Endothelial cell of umbilical vein (primary cell): ENCODE results near the gene UVRAG. TPM values are rescaled to one million over a fixed set of nuclear protein-coding genes. Genes with fewer than 3 reads are reported as not detected.

ENCODE experiments used
- BruUV-seq: library from RNA; stranded (reverse); fragments of 400-500 nt; replicated peaks from 2 replicates; lab custom pipeline; 2021; lab: Mats Ljungman, UMichigan
- CTCF ChIA-PET: fragments of 300-600, 350-600 bp; sonication (Branson Sonifier 250); formaldehyde crosslinking; loops from one replicate; lab custom pipeline; 2021; ENCODE audit warnings: antibody characterized with exemption, inconsistent platforms; lab: Charles Lee
- POLR2A ChIA-PET: fragments of 300-600, 350-600 bp; sonication (Branson Sonifier 250); formaldehyde crosslinking; loops from one replicate; lab custom pipeline; 2021; ENCODE audit warnings: antibody characterized with exemption, inconsistent platforms; lab: Charles Lee
- DNase-seq: peaks from one replicate; pipeline ENCODE4 v3.0.0-alpha.2; 2011; ENCODE audit warnings: low read depth, low spot score
- FAIRE-seq: peaks from 2 replicates; lab custom pipeline; 2011; peaks lifted over from hg19 to GRCh38; lab: Jason Lieb, UNC
- H2AFZ ChIP-seq: 2 replicates; pipeline ENCODE4 v1.6.0; 2012; ENCODE audit warnings: low read depth, low read length, control low read depth, inconsistent platforms
- H3K27ac ChIP-seq: 2 replicates; pipeline ENCODE4 v1.5.1; 2011; ENCODE audit warnings: low read depth, mild to moderate bottlenecking, control low read depth, low read length, moderate library complexity; ENCODE audit not compliant: insufficient read depth
- H3K27me3 ChIP-seq, 2 experiments: 2 replicates each; pipeline versions ENCODE4 v1.6.0 to v1.6.1; 2011; ENCODE audit warnings: low read length in 2 of 2, mixed read lengths in 1 of 2; ENCODE audit not compliant: control insufficient read depth in 2 of 2, insufficient read depth in 2 of 2
- H3K36me3 ChIP-seq, 2 experiments: 2 replicates in 1 of 2; 3 replicates in 1 of 2; pipeline ENCODE4 v1.5.1; 2011; ENCODE audit warnings: low read length in 2 of 2, mild to moderate bottlenecking in 1 of 2, moderate library complexity in 1 of 2; ENCODE audit not compliant: control insufficient read depth in 2 of 2, insufficient read depth in 2 of 2; ENCODE audit errors: extremely low read depth in 1 of 2
- H3K4me1 ChIP-seq: 3 replicates; pipeline ENCODE4 v1.5.1; 2011; ENCODE audit warnings: mild to moderate bottlenecking, low read length; ENCODE audit not compliant: control insufficient read depth, insufficient read depth; ENCODE audit errors: extremely low read depth
- H3K4me2 ChIP-seq: 2 replicates; pipeline ENCODE4 v1.6.1; 2011; ENCODE audit warnings: low read length, control low read depth, mixed read lengths; ENCODE audit not compliant: insufficient read depth
- H3K4me3 ChIP-seq, 3 experiments: fragments of 200-600 bp in 1 of 3; sonication (generic), shearing (Covaris generic) in 1 of 3; replicated peaks in 1 of 3; 2 replicates each; pipeline ENCODE4 v1.5.1; 2011 to 2016; ENCODE audit warnings: control low read depth in 3 of 3, low read length in 3 of 3, mild to moderate bottlenecking in 2 of 3, inconsistent platforms in 1 of 3, low read depth in 1 of 3, moderate library complexity in 1 of 3; ENCODE audit not compliant: insufficient read depth in 1 of 3
- H3K79me2 ChIP-seq: 2 replicates; pipeline ENCODE4 v1.6.0; 2012; ENCODE audit warnings: low read length, inconsistent platforms; ENCODE audit not compliant: control insufficient read depth, insufficient read depth
- H3K9ac ChIP-seq: replicated peaks from 2 replicates; pipeline ENCODE3; 2011; ENCODE audit warnings: low read length, control low read depth; ENCODE audit not compliant: insufficient read depth; ENCODE audit errors: extremely low read depth
- H3K9me1 ChIP-seq: replicated peaks from 3 replicates; pipeline ENCODE4 v1.6.0; 2011; ENCODE audit warnings: mild to moderate bottlenecking, low read length; ENCODE audit not compliant: control insufficient read depth, insufficient read depth; ENCODE audit errors: extremely low read depth
- H3K9me3 ChIP-seq: replicated peaks from 2 replicates; pipeline ENCODE4 v1.5.1; 2012; ENCODE audit warnings: low read length, inconsistent platforms; ENCODE audit not compliant: control insufficient read depth, insufficient read depth
- H4K20me1 ChIP-seq: replicated peaks from 2 replicates; pipeline ENCODE3; 2011; ENCODE audit warnings: mild to moderate bottlenecking, low read length; ENCODE audit not compliant: control insufficient read depth, insufficient read depth; ENCODE audit errors: extremely low read depth
- FOS ChIP-seq: IDR thresholded peaks from 2 replicates; pipeline ENCODE4 v1.6.1; 2011; ENCODE audit warnings: mild to moderate bottlenecking, low read length, moderate library complexity, borderline replicate concordance; ENCODE audit not compliant: insufficient read depth
- GATA2 ChIP-seq: IDR thresholded peaks from 2 replicates; pipeline ENCODE4 v1.7.0; 2011; ENCODE audit warnings: low read depth, mild to moderate bottlenecking, moderate library complexity, mixed read lengths, low read length; ENCODE audit not compliant: insufficient read length, insufficient read depth
- JUN ChIP-seq: IDR thresholded peaks from 2 replicates; pipeline ENCODE4 v1.6.1; 2011; ENCODE audit warnings: borderline replicate concordance, low read depth; ENCODE audit not compliant: insufficient read length, insufficient read depth
- MAX ChIP-seq: IDR thresholded peaks from 2 replicates; pipeline ENCODE4 v1.6.1; 2011; ENCODE audit not compliant: insufficient read depth, insufficient read length
- MYC ChIP-seq: IDR thresholded peaks from one replicate; pipeline ENCODE4 v1.6.1; 2011; ENCODE audit warnings: mild to moderate bottlenecking, low read depth, low read length
- POLR2A ChIP-seq: IDR thresholded peaks from 2 replicates; pipeline ENCODE4 v1.6.1; 2012; ENCODE audit warnings: low read depth, mild to moderate bottlenecking, control low read depth, low read length
- POLR2AphosphoS5 ChIP-seq: IDR thresholded peaks from 2 replicates; pipeline ENCODE4 v1.6.1; 2012; ENCODE audit warnings: low read depth, mild to moderate bottlenecking, control low read depth, low read length, moderate library complexity; ENCODE audit not compliant: insufficient read depth
- dilution Hi-C: fragments of 300-500 bp; cut with MboI; formaldehyde crosslinking; loops from one replicate; pipeline ENCODE4 v1.15.0; 2019; ENCODE audit warnings: low sequenced_read_pairs; ENCODE audit not compliant: extremely low pct_ligation_motif_present
- intact Hi-C: fragments of 100-400 bp; cut with micrococcal nuclease; formaldehyde crosslinking; loops from one replicate; pipeline ENCODE4 v1.10.0; 2022
- polyA plus RNA-seq, 4 experiments: library from polyadenylated mRNA; depleted of rRNA in 3 of 4; stranded (reverse) in 3 of 4; unstranded in 1 of 4; fragments of >200 nt; gene quantifications; 2 replicates each; pipeline versions ENCODE4 v1.2.1 to v1.2.3, GENCODE V29; 2011 to 2012; ENCODE audit warnings: missing spikeins in 1 of 4
- total RNA-seq: library from RNA; stranded (reverse); gene quantifications from 2 replicates; pipeline ENCODE4 v1.2.3, GENCODE V29; 2021

Gene UVRAG
- total and polyA plus RNA-seq, 2 donors (not counting 3 experiments of a cell fraction or from before 2014, with no cell fraction given) = 21.2 to 65.6 TPM

- no peak for FAIRE-seq
These were observed 342.0 kb downstream of the UVRAG start for GRCh38 chr11:76156971-76157427.

GRCh38 chr11:76157891-76158290, 342.9 kb downstream of the UVRAG start:
- no peak overlapping the region for H3K4me2 ChIP-seq
- no TSS peak for BruUV-seq
- no peaks in the 10 kb centered on the region for H3K79me2 ChIP-seq
- intact Hi-C loops (no loop called here), dilution Hi-C loops (no loop called here)
- no peaks in the 10 kb centered on the region for H3K36me3 ChIP-seq
- H3K9me3 ChIP-seq = no peaks in the 10 kb centered on the region
- H3K9me1 ChIP-seq = no peaks in the 10 kb centered on the region
- FAIRE-seq (no peak), DNase-seq (no peak)
- H3K27ac ChIP-seq = no peak overlapping the region
- no peaks in the 10 kb centered on the region for H3K4me1 ChIP-seq
- H2AFZ ChIP-seq = no peak overlapping the region
- no peaks in the 10 kb centered on the region for H4K20me1 ChIP-seq
- H3K4me3 ChIP-seq = no peak overlapping the region
- POLR2A ChIA-PET = no interaction called here
- TF ChIP-seq MAX (no peak), POLR2AphosphoS5 (no peak), GATA2 (no peak), MYC (no peak)
- no peaks in the 10 kb centered on the region for H3K27me3 ChIP-seq
- CTCF ChIA-PET = interaction anchor here (0.6 to 0.9 kb wide), 3 partner anchors 11 to 261 kb away, joined by 3 to 4 read pairs (median 3); no protein-coding TSS in a partner anchor
- H3K9ac ChIP-seq = no peak overlapping the region

More at GRCh38 chr11:76156971-76157427, 342.0 kb downstream of the UVRAG start:
- H2AFZ ChIP-seq = no peak overlapping the region
- TF ChIP-seq JUN (no peak), GATA2 (no peak), FOS (no peak), POLR2A (no peak), MAX (no peak), POLR2AphosphoS5 (no peak)
- no peaks in the 10 kb centered on the region for H3K36me3 ChIP-seq
- ChIA-PET POLR2A (no interaction called here), CTCF (interaction anchor here (3.2 kb wide), 1 partner anchor 260 kb away, joined by 13 read pairs; no protein-coding TSS in a partner anchor)
- H3K4me2 ChIP-seq = no peak overlapping the region
- no peaks in the 10 kb centered on the region for H4K20me1 ChIP-seq
- no TSS peak for BruUV-seq
- H3K9ac ChIP-seq = no peak overlapping the region
- no peak for DNase-seq
- no peak overlapping the region for H3K27ac ChIP-seq
- H3K27me3 ChIP-seq = no peaks in the 10 kb centered on the region
- dilution Hi-C loops (no loop called here), intact Hi-C loops (no loop called here)
- no peak overlapping the region for H3K4me3 ChIP-seq
- H3K9me1 ChIP-seq = no peaks in the 10 kb centered on the region
- H3K79me2 ChIP-seq = no peaks in the 10 kb centered on the region
- no peaks in the 10 kb centered on the region for H3K9me3 ChIP-seq
- H3K4me1 ChIP-seq = no peaks in the 10 kb centered on the region
